Measurements from ENCODE around the gene SHE. TPM values are rescaled to one million over a fixed set of nuclear protein-coding genes. Genes with fewer than 3 reads are reported as not detected.

SHE gene
- total and polyA plus RNA-seq, 10 of the 15 experiments (the other 5 are each of a cell fraction or from before 2014, with no cell fraction given) = under 0.01 to 0.05 (median 0.03) TPM; not detected in 3

- TF ChIP-seq ZNF207 (IDR thresholded peaks at IDR 0.05; ENCODE audit: borderline replicate concordance) (no peak), MTA2 (IDR thresholded peaks at IDR 0.05; ENCODE audit: low read depth) (no peak), KDM1A (IDR thresholded peaks at IDR 0.05; ENCODE audit: borderline replicate concordance) (no peak), BCL11A (IDR thresholded peaks at IDR 0.05; ENCODE audit: low read depth, low read length) (no peak)
These were observed 39.0 kb upstream of the SHE start (continued) for GRCh38 chr1:154541231-154541630.

- Histone ChIP-seq H2AFZ (ENCODE audit: control insufficient read depth, low read depth, low read length) (no peak overlapping the region), H3K4me2 (ENCODE audit: control insufficient read depth, insufficient read depth) (no peak overlapping the region), H3K9ac (ENCODE audit: control insufficient read depth, insufficient read depth, low read length) (no peak overlapping the region), H4K20me1 (ENCODE audit: control insufficient read depth, insufficient read depth) (no peaks in the 10 kb centered on the region), H3K36me3 (ENCODE audit: control insufficient read depth in 2 of 2, insufficient read depth in 2 of 2, low read length in 1 of 2) (no peaks in the 10 kb centered on the region), H3K27ac (ENCODE audit: control insufficient read depth, insufficient read depth) (no peak overlapping the region), H3K4me1 (ENCODE audit: control insufficient read depth, insufficient read depth, low read length) (no peaks in the 10 kb centered on the region), H3K27me3 (replicated peaks in 1 of 2; ENCODE audit: control insufficient read depth in 2 of 2, insufficient read depth in 2 of 2, low read length in 1 of 2) (peaks cover 3% of the 10 kb centered on the region in 2 experiments; a peak in 2 of 4 replicates), H3K4me3 (no peak overlapping the region), H3K79me2 (ENCODE audit: control insufficient read depth, insufficient read depth, low read length) (no peaks in the 10 kb centered on the region), H3K9me3 (replicated peaks; ENCODE audit: control insufficient read depth, insufficient read depth, low read length) (no peaks in the 10 kb centered on the region)
- ChIA-PET RAD21 (ENCODE audit: unreplicated experiment) (interaction anchor here (1.2 kb wide), 1 partner anchor 61 kb away, joined by 4 read pairs; no protein-coding TSS in a partner anchor), POLR2A (interaction anchor here (0.6 to 1.0 kb wide), 2 partner anchors 47 to 55 kb away, joined by 3 read pairs; no protein-coding TSS in a partner anchor), CTCF (interaction anchor here (0.7 to 0.9 kb wide), 2 partner anchors 59 kb away, joined by 3 read pairs; no protein-coding TSS in a partner anchor), SMC1A (ENCODE audit: uncharacterized antibody, unreplicated experiment) (no interaction called here)
- no peak for TF ChIP-seq TBL1XR1 (IDR thresholded peaks at IDR 0.05; ENCODE audit: low read depth, low read length)
- no peak for TF ChIP-seq SREBF2 (IDR thresholded peaks at IDR 0.05; ENCODE audit: low read length)
- TF ChIP-seq IRF4 (IDR thresholded peaks at IDR 0.05; ENCODE audit: low read depth, low read length) = no peak
- no peak for TF ChIP-seq NFIC (IDR thresholded peaks at IDR 0.05; ENCODE audit: low read depth, low read length)
- TF ChIP-seq PAX5 (IDR thresholded peaks at IDR 0.05; ENCODE audit: borderline replicate concordance, low read depth, low read length) = no peak
- TF ChIP-seq YY1 (IDR thresholded peaks at IDR 0.05; ENCODE audit: low read depth, low read length) = no peak
- TF ChIP-seq HDAC6 (IDR thresholded peaks at IDR 0.05; ENCODE audit: unreplicated experiment) = no peak
- TF ChIP-seq NR2F1 (conservative IDR thresholded peaks at IDR 0.05) = no peak
- TF ChIP-seq GATAD2B (conservative IDR thresholded peaks at IDR 0.05; ENCODE audit: low read depth) = no peak
- TF ChIP-seq PBX3 (IDR thresholded peaks at IDR 0.05; ENCODE audit: insufficient replicate concordance, low read depth, low read length) = no peak
- TF ChIP-seq KAT2A (conservative IDR thresholded peaks at IDR 0.05; ENCODE audit: control insufficient read depth, low read depth, low read length) = no peak
- TF ChIP-seq CEBPZ (IDR thresholded peaks at IDR 0.05; ENCODE audit: low read depth, low read length) = no peak
- no peak for TF ChIP-seq MTA3 (IDR thresholded peaks at IDR 0.05; ENCODE audit: borderline replicate concordance, low read length)
- WGBS (ENCODE audit: insufficient coverage, insufficient replicate concordance, low lambda C conversion rate, missing lambda C conversion rate) = 40% methylated on average over 8 of the region's 9 CpGs
- intact Hi-C loops (cut with micrococcal nuclease; ENCODE audit: unreplicated experiment) = no loop called here
- in situ Hi-C loops (cut with MboI) = no loop called here
- no TSS peak for BruUV-seq (replicated peaks)
- no peak for DNase-seq (ENCODE audit: low read depth, low spot score)
- FAIRE-seq = no peak
- ATAC-seq = no peak
These were observed 37.6 kb upstream of the SHE start for GRCh38 chr1:154539486-154540483.

All from GM12878 (cell line).